ENCODE measurements around the gene ZFP3.
"Not testable (repeated sequence)": the region's sequence is repeated elsewhere in the genome, so short reads cannot be mapped to it uniquely, and the experiment has no call there.

Gene ZFP3

DNA sequence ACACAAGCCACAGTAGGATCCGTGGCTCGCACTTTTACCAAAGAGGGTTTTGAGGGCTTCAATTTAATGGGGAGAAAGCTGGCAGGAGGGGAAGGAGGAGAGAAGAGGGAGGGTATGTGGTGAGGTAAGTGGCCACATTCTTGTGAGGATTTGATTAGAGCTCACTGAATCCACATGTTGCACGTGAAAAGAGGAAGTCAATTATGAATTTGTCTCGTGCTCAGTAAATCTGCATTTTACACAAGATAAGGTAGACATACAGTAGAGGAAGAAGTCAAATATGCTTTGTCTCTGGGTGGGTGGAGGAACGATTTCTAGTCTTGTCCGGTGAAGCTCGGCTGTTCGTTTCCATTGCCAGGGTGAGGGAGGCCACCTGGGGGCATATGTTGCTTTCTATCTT, 32.5 kb downstream of the ZFP3 start:
- peaks cover 13% of the 10 kb centered on the region for H3K27me3 Mint-ChIP-seq (ENCODE audit: low read depth)
- H3K27ac Mint-ChIP-seq: peak overlapping the region; percentile 62
- peaks cover 32% of the 10 kb centered on the region for H3K9me3 Mint-ChIP-seq
- peak overlapping the region; percentile 84 for H3K4me3 Mint-ChIP-seq
- peaks cover 15% of the 10 kb centered on the region for H3K4me1 Mint-ChIP-seq (ENCODE audit: low read depth)
- H3K36me3 Mint-ChIP-seq (ENCODE audit: low read depth): peaks cover 59% of the 10 kb centered on the region

DNA sequence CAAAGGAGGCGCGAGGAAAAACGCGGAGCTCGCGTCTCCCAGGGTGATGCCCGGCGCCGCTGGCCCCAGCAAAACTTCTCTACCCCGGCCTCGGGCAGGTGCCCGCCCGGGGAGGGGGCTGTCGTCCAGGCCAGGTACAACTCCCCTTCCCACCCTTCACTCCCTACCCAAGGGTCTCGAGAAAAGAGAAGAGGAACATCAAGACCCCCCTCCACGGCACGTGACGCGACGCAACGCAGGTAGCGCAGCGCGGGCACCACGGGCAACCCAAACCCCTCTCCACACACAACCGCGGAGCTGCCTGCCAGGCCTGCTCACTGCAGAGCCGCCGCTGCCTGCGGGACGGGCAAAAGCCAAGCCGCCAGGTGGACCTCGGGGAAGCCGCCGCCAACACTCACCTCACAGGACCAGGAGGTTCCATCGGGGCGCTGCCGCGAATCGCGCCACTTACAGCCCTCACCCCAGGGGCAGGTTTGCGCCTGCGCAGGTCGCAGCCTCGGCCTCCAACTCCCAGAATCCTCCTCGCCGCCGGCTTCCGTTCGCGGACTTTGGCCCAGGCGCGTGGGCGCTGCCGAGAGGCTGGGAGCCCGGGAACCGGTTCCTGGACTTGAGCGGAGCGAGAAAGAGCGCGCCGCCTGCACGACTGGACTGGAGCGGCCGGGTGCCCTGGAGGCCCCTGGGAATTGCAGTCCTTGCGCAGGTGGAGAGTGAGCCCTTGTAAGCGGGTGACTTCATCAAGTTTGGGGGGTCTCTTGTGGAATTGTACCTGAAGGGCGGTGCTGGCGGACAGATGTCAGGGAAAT, 33.3 kb downstream of the ZFP3 start, which contains the start of gene ZNF232:
Gene ZNF232, minus strand, starts transcription at position 477 of the 803 bp plus-strand sequence. Its CDS starts 56 bp downstream, at position 421.
- H3K9me3 Mint-ChIP-seq: peaks cover 24% of the 10 kb centered on the region
- peaks cover 17% of the 10 kb centered on the region for H3K27me3 Mint-ChIP-seq (ENCODE audit: low read depth)
- H3K4me1 Mint-ChIP-seq (ENCODE audit: low read depth): peaks cover 15% of the 10 kb centered on the region
- H3K4me3 Mint-ChIP-seq: peak within 1 kb of the TSS; percentile 84
- H3K27ac Mint-ChIP-seq: peak within 1 kb of the TSS; percentile 62
- H3K36me3 Mint-ChIP-seq (ENCODE audit: low read depth): peaks cover 51% of the 10 kb centered on the region

- H3K9me3 Mint-ChIP-seq: peaks cover under 1% of the 10 kb centered on the region
Observed at GRCh38 chr17:5115673-5116651, 37.7 kb downstream of the ZFP3 start, which contains the start of gene USP6. Gene USP6 (plus strand): TSS chr17:5116032. CDS start chr17:5130368, 14,336 bp downstream.

GRCh38 chr17:5118219-5118618, 40.0 kb downstream of the ZFP3 start:
- H3K27ac Mint-ChIP-seq: no peak overlapping the region
- H3K4me3 Mint-ChIP-seq: no peak overlapping the region
- no peaks in the 10 kb centered on the region for H3K9me3 Mint-ChIP-seq
- no peaks in the 10 kb centered on the region for H3K4me1 Mint-ChIP-seq (ENCODE audit: low read depth)
- H3K27me3 Mint-ChIP-seq (ENCODE audit: low read depth): peaks cover 60% of the 10 kb centered on the region
- H3K36me3 Mint-ChIP-seq (ENCODE audit: low read depth): peaks cover 4% of the 10 kb centered on the region

More at GRCh38 chr17:5115673-5116651, 37.7 kb downstream of the ZFP3 start, which contains the start of gene USP6:
- H3K27ac Mint-ChIP-seq: no peak within 1 kb of the TSS
- no peak within 1 kb of the TSS for H3K4me3 Mint-ChIP-seq
- H3K36me3 Mint-ChIP-seq (ENCODE audit: low read depth): peaks cover 12% of the 10 kb centered on the region
- H3K4me1 Mint-ChIP-seq (ENCODE audit: low read depth): peaks cover 5% of the 10 kb centered on the region
- H3K27me3 Mint-ChIP-seq (ENCODE audit: low read depth): peaks cover 48% of the 10 kb centered on the region

DNA sequence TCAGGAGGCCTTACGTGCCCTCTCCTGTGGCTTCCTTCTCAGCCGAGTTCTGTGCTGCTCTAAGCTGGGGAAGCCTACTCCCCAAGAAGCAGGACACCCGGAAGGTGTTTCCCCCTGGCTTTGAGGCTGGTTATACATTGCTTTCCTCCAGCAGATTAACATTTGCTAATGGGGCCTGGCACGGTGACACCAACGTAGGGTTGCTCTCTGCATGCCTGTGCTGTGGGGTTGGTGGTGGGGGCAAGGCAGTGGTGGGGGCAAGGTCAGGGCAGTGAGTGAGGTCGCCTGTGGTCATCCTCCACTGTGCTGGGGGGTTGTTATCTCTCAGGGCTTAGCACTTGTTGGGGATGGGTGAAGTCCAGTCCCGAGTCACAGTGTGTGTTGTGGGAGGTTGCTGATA, 41.8 kb downstream of the ZFP3 start:
- Mint-ChIP-seq H3K4me3 (no peak overlapping the region), H3K27me3 (ENCODE audit: low read depth) (peaks cover 64% of the 10 kb centered on the region), H3K27ac (no peak overlapping the region), H3K36me3 (ENCODE audit: low read depth) (no peaks in the 10 kb centered on the region), H3K4me1 (ENCODE audit: low read depth) (no peaks in the 10 kb centered on the region), H3K9me3 (no peaks in the 10 kb centered on the region)

- H3K27me3 Mint-ChIP-seq (ENCODE audit: low read depth): peaks cover 58% of the 10 kb centered on the region
- not testable (repeated sequence) for H3K4me3 Mint-ChIP-seq; H3K27ac Mint-ChIP-seq; H3K9me3 Mint-ChIP-seq; H3K4me1 Mint-ChIP-seq (ENCODE audit: low read depth); H3K36me3 Mint-ChIP-seq (ENCODE audit: low read depth)
Observed at GRCh38 chr17:5120436-5121185, 42.3 kb downstream of the ZFP3 start.

DNA sequence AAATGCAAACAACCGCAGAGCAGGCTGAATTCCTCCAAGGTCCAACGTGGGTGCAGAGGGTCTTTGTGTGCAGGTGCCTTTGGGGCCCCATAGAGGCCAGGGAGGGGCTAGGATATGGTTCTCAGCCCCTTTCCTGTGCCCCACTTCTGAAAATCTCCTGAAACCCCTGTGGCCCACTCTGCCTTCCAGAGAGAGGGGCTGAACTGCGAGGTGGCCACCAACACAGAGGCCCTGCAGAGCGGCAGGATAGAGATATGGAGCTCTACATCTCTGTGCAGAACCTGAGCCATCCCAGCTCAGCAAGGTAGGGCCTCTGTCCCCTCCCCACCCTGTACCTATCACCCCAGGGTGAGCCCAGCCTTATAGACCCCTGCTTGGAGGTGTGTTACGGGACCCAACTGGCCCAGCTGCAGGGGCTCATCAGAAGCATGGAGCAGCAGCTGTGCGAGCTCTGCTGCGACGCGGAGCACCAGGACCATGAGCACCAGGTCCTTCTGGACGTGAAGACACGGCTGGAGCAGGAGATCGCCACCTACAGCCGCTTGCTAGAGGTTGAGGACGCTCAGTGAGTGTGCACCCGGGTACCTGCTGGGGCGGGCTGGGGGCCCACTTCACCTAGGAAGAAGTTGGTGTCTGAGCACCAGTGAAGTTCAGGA, 43.0 kb downstream of the ZFP3 start:
- Mint-ChIP-seq H3K27ac (no peak overlapping the region), H3K4me1 (ENCODE audit: low read depth) (no peaks in the 10 kb centered on the region), H3K4me3 (no peak overlapping the region), H3K9me3 (no peaks in the 10 kb centered on the region), H3K27me3 (ENCODE audit: low read depth) (peaks cover 57% of the 10 kb centered on the region), H3K36me3 (ENCODE audit: low read depth) (no peaks in the 10 kb centered on the region)

- H3K27ac Mint-ChIP-seq; H3K4me1 Mint-ChIP-seq (ENCODE audit: low read depth); H3K36me3 Mint-ChIP-seq (ENCODE audit: low read depth); H3K9me3 Mint-ChIP-seq; H3K4me3 Mint-ChIP-seq: not testable (repeated sequence)
- H3K27me3 Mint-ChIP-seq (ENCODE audit: low read depth): peaks cover 49% of the 10 kb centered on the region
Observed at GRCh38 chr17:5122056-5122455, 43.8 kb downstream of the ZFP3 start.

DNA sequence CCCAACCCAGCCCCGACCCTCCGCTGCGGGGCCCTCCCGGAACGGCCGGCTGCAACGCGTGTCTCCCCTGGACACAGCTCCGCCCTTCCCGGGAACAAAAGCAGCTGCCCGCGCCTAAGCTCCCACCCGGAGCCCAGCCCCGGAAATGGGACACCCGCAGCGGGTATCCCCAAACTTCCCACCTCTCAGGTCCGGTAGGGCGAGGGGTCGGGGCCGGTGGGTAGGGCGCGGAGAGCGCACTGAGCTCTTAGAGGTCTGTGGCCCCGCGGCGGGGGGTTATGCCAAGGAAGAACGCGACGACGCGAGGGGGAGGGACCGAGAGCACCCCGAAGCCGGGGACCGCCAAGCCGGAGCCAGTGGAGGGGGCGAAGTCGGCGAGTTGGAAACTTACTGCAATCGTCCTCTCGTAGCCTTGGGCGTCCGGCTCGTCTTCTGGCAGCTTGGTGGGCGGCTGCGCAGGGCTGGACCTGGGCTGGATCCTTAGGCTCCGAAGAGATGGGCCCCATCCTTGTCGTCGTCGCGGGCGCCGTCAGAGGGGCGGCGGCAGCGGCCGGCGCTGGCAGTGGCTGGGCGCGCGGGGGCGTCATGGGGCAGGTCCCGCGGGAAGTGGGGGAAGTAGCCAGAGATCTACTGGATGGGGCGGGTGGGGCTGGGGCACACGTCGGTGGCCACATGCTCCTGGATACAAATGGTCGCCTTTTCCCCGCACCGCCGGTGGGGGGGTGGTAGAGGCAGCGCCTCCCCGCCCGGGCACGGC, 44.5 kb downstream of the ZFP3 start:
- H3K9me3 Mint-ChIP-seq: no peaks in the 10 kb centered on the region
- H3K4me1 Mint-ChIP-seq (ENCODE audit: low read depth): no peaks in the 10 kb centered on the region
- no peaks in the 10 kb centered on the region for H3K36me3 Mint-ChIP-seq (ENCODE audit: low read depth)
- peaks cover 49% of the 10 kb centered on the region for H3K27me3 Mint-ChIP-seq (ENCODE audit: low read depth)
- no peak overlapping the region for H3K27ac Mint-ChIP-seq
- no peak overlapping the region for H3K4me3 Mint-ChIP-seq

DNA sequence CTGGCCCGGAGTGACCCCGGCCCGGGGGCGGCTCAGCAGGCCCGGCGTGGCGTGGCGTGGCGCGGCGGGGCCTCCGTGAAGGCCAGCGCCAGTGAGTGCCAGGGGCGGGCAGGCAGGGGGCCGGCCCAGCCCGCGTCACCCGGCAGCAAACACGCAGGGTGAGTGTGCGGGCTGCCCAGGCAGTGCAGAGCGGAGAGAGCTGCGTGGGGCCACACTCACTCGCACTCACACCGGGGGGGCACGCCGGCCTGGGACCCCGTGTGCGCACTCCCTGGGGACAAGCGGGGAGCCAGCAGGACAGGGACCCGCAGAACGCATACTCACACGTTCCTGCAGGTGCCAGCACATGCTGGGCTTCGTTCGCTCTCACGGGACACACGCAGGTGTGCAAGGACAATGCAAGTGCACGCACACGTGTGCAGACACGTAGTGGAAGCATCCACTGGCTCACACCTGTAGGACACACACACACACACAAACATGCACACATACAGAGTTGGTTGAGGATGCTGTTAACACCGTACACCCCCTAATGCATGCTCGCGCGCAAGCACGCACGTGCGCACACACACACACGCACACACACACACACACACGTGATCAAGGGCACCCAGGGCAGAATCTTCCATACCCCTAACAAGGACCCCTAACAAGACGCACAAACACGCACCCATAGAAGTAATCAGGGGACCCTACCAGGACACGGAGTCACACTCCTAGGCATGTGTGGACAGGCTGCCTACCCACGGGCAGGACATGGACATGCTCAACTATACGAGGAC, 45.3 kb downstream of the ZFP3 start:
- Mint-ChIP-seq H3K27me3 (ENCODE audit: low read depth) (peaks cover 44% of the 10 kb centered on the region), H3K36me3 (ENCODE audit: low read depth) (no peaks in the 10 kb centered on the region), H3K4me1 (ENCODE audit: low read depth) (no peaks in the 10 kb centered on the region), H3K4me3 (no peak overlapping the region), H3K27ac (no peak overlapping the region), H3K9me3 (no peaks in the 10 kb centered on the region)

GRCh38 chr17:5124125-5124760, 46.0 kb downstream of the ZFP3 start:
- H3K27ac Mint-ChIP-seq; H3K4me3 Mint-ChIP-seq; H3K9me3 Mint-ChIP-seq; H3K4me1 Mint-ChIP-seq (ENCODE audit: low read depth); H3K36me3 Mint-ChIP-seq (ENCODE audit: low read depth): not testable (repeated sequence)
- peaks cover 37% of the 10 kb centered on the region for H3K27me3 Mint-ChIP-seq (ENCODE audit: low read depth)

DNA sequence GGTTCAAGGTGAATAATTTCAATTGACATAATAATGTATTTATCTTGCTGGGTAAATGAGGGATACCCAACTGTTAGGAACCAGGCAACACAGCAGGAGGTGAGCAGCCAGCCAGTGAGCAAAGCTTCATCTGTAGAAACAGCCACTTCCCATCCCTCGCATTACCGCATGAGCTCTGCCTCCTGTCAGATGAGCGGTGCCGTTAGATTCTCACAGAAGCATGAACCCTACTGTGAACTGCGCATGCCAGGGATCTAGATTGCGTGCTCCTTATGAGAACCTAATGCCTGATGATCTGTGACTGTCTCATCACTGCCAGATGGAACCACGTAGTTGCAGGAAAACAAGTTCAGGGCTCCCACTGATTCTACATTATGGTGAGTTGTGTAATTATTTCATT, 46.6 kb downstream of the ZFP3 start:
- not testable (repeated sequence) for H3K27ac Mint-ChIP-seq; H3K9me3 Mint-ChIP-seq; H3K4me1 Mint-ChIP-seq (ENCODE audit: low read depth); H3K36me3 Mint-ChIP-seq (ENCODE audit: low read depth); H3K4me3 Mint-ChIP-seq
- H3K27me3 Mint-ChIP-seq (ENCODE audit: low read depth): peaks cover 37% of the 10 kb centered on the region
